NB4 (cell line): ENCODE measurements around the gene PBOV1.

ENCODE experiments used
- DNase-seq: peaks from one replicate; pipeline ENCODE4 v3.0.0; 2010; ENCODE audit warnings: low read depth
- H3K4me3 ChIP-seq: one replicate; pipeline ENCODE4 v1.5.1; 2011; ENCODE audit warnings: mild to moderate bottlenecking, low read depth, low read length, moderate library complexity
- MYC ChIP-seq: IDR thresholded peaks from 2 replicates; pipeline ENCODE4 v1.6.1; 2011; ENCODE audit warnings: low read depth, low read length
- POLR2A ChIP-seq: IDR thresholded peaks from 2 replicates; pipeline ENCODE4 v1.6.1; 2011; ENCODE audit warnings: mild to moderate bottlenecking; ENCODE audit not compliant: insufficient read length; ENCODE audit errors: extremely low read depth
- TF ChIP-seq, protein P1 (sequence below): IDR thresholded peaks from one replicate; pipeline ENCODE4 v1.5.1; 2012; ENCODE audit warnings: low read depth, low read length
- TF ChIP-seq, protein P2 (sequence below): IDR thresholded peaks from 2 replicates; pipeline ENCODE4 v1.6.1; 2011; ENCODE audit warnings: low read depth, low read length

Gene PBOV1

DNA sequence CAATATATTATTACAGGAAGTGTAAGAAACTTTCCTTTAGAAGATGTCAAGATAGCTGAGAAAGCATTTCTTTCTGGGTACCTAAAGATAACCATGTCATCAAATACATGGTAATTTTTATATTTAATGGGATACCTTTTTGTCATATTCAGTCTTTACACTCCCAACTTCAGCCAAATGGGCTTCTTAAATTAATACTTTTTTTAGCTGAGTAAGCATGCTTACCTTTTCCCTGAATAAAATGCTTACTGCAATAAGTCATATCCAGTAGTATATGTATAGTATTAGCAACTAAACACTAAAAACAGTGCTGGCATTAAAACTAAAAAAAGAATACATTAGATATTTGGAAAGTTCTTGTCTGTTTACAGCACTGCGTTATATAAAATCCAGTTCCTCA is 17.4 kb upstream of the PBOV1 start:
- TF ChIP-seq, protein P1, sequence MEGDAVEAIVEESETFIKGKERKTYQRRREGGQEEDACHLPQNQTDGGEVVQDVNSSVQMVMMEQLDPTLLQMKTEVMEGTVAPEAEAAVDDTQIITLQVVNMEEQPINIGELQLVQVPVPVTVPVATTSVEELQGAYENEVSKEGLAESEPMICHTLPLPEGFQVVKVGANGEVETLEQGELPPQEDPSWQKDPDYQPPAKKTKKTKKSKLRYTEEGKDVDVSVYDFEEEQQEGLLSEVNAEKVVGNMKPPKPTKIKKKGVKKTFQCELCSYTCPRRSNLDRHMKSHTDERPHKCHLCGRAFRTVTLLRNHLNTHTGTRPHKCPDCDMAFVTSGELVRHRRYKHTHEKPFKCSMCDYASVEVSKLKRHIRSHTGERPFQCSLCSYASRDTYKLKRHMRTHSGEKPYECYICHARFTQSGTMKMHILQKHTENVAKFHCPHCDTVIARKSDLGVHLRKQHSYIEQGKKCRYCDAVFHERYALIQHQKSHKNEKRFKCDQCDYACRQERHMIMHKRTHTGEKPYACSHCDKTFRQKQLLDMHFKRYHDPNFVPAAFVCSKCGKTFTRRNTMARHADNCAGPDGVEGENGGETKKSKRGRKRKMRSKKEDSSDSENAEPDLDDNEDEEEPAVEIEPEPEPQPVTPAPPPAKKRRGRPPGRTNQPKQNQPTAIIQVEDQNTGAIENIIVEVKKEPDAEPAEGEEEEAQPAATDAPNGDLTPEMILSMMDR = no peak
- TF ChIP-seq, protein P2, sequence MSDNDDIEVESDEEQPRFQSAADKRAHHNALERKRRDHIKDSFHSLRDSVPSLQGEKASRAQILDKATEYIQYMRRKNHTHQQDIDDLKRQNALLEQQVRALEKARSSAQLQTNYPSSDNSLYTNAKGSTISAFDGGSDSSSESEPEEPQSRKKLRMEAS = no peak
- no peak for TF ChIP-seq MYC
- no peak for TF ChIP-seq POLR2A
- H3K4me3 ChIP-seq = no peak overlapping the region
- no peak for DNase-seq

DNA sequence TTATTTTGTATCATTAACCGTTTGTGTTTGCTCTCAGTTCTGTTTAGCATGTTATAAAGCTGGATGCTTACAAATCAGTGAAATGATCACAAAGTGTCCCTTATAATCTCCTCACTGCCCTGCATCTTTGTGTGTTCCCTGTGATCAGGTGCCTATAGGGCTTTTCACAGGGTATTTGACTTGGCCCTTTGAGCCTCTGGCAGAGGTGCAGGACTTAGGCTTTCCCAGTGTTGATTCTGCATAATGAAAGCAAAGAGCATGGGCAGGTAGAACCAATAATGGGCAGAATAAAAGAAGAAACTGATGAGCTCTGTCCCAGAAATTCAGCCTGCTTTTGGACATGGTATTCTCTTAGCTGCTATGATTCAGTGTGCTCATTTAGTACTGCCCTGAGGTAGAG is 16.9 kb upstream of the PBOV1 start:
- H3K4me3 ChIP-seq = no peak overlapping the region
- TF ChIP-seq, protein P2 = no peak
- TF ChIP-seq, protein P1 = no peak
- TF ChIP-seq MYC (no peak), POLR2A (no peak)
- no peak for DNase-seq

DNA sequence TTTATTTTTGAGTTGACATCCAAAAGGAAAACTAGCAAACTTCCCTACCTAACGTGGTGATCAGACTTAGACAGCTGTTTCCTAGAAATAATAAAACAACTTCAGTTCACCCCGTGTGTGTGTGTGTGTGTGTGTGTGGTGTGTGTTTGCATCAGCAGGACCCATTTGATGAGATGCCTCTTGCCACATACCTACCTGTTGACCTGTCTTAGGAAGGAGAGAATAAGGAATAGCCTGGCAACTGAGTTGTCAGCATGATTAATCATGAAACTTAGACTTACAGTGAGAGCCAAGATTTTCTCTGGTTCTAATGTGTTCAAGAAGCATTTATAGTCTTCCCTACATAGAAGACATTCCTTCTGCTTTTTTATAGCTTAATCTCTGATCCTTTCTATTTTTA is 16.1 kb upstream of the PBOV1 start:
- TF ChIP-seq MYC (no peak), POLR2A (no peak)
- TF ChIP-seq, protein P1 = no peak
- TF ChIP-seq, protein P2 = no peak
- no peak overlapping the region for H3K4me3 ChIP-seq
- DNase-seq = no peak

DNA sequence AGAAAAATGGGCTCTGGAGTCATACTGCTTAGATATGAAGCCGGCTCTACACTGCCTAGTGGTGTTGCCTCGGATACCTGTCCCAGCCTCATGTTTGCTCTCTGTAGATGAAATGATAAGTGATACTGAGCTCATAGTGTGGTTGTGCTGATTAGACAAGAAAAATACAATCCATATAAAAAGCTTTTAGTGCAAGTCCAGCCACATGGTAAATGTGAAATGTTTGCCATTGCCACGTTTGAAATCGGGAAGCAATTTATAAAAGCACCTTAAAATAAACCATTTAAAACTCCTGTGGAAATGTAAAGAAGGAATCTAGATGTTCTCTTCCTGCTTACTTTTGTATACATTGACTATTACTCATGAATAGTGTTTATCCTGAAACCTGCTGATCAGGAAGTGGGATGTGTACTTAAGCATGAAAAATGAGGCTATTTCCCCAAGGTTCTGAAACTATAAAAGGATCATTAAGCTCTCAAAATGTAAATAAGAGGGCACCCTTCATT is 13.1 kb upstream of the PBOV1 start:
- no peak overlapping the region for H3K4me3 ChIP-seq
- no peak for DNase-seq
- TF ChIP-seq MYC (no peak), POLR2A (no peak)
- TF ChIP-seq, protein P2 = no peak
- TF ChIP-seq, protein P1 = no peak

DNA sequence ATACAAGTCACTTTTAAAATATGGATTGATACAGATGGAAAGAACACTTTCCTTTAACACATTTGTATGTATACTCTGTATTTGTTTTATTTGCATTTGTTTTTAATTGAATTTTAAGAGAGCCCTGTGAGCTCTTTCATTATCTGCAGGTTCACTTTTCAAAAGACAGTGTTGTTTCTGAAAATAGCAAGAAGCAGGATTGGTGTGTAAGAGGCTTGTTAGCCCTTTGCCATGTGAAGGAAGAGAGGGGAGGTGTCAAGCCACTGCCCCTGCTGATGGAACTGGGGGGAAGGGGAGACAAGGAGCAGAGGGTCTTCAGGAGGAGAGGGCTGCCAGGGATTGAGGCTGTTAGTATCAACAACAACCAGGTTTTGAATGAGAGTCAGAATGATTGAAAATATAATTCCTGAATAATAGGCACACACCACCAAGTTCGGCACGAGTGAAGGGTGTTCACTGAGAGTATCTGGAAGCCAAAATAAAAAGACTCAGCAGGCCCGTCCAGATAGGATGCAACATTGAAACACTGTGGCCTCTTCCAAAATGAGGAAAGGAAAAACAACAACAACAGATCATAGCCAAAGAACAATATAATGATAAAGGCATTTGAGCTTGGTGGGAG is 12.6 kb upstream of the PBOV1 start:
- H3K4me3 ChIP-seq = no peak overlapping the region
- DNase-seq = no peak
- TF ChIP-seq, protein P1 = no peak
- TF ChIP-seq POLR2A (no peak), MYC (no peak)
- TF ChIP-seq, protein P2 = no peak

DNA sequence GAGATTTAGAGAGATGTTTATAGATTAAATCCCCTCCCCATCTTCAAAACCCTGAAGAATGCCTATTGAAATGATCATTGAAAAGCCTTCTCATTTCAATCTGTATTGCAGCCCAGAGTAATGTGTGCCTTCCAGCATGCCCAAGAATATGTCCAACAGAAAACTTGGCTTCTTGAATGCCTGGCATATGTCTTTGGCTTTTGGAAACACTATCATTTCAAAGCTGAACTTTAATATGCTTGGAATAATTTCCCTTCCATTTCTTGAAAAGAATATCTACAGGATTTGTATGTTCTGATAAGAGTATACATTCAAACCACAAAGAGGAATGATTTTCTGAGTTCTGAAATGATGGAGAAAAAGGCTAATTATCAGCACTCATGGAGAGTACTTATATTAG is 11.9 kb upstream of the PBOV1 start:
- TF ChIP-seq, protein P1 = no peak
- TF ChIP-seq, protein P2 = no peak
- TF ChIP-seq POLR2A (no peak), MYC (no peak)
- no peak overlapping the region for H3K4me3 ChIP-seq

More for the DNA sequence above, 11.9 kb upstream of the PBOV1 start:
- DNase-seq = no peak
